HepG2 (cell line): ENCODE data around the gene GSTM2. TPM values are rescaled to one million over a fixed set of nuclear protein-coding genes. Genes with fewer than 3 reads are reported as not detected.

Source experiments
- ATAC-seq: fragments of 200-7000 bp; cut with Tn5 transposase; 3 replicates; pipeline ENCODE4 v1.9.1; 2020; ENCODE audit warnings: mild to moderate bottlenecking, moderate library complexity
- BruUV-seq: library from RNA; stranded (reverse); fragments of 400-500 nt; replicated peaks from 2 replicates; lab custom pipeline; 2021; lab: Mats Ljungman, UMichigan
- CTCF ChIA-PET: fragments of 300-600 bp; formaldehyde crosslinking; extraction: SDS; loops from one replicate; lab custom pipeline; 2021; ENCODE audit warnings: low total read pairs, inconsistent platforms, low intra/inter-chr PET ratio; lab: Yijun Ruan, JAX
- POLR2A ChIA-PET: fragments of 350-600 bp; sonication (Branson Sonifier 250); formaldehyde crosslinking; loops from one replicate; lab custom pipeline; 2020; ENCODE audit warnings: antibody characterized with exemption, inconsistent platforms; lab: Yijun Ruan, JAX
- DNase-seq: peaks from one replicate; pipeline ENCODE4 v3.0.0-alpha.2; 2015; ENCODE audit warnings: low spot score
- FAIRE-seq: peaks from 3 replicates; lab custom pipeline; 2011; peaks lifted over from hg19 to GRCh38; lab: Jason Lieb, UNC
- H2AFZ ChIP-seq: one replicate; pipeline ENCODE4 v1.6.1; 2011; ENCODE audit warnings: low read length, inconsistent platforms
- H3K27ac ChIP-seq: fragments of 300-600 bp; 3 replicates; pipeline ENCODE4 v1.8.0; 2011; ENCODE audit warnings: mixed run types, mild to moderate bottlenecking, mixed read lengths, low read length, inconsistent platforms; ENCODE audit not compliant: insufficient read depth; ENCODE audit errors: extremely low read length
- H3K27me3 ChIP-seq, 2 experiments: fragments of 200-600 bp in 1 of 2; 2 replicates in 1 of 2; 3 replicates in 1 of 2; pipeline versions ENCODE4 v1.6.0 to v1.8.0; 2011; ENCODE audit warnings: low read length in 2 of 2, mild to moderate bottlenecking in 2 of 2, moderate library complexity in 2 of 2, inconsistent platforms in 1 of 2; ENCODE audit not compliant: insufficient read depth in 2 of 2, control insufficient read depth in 1 of 2
- H3K36me3 ChIP-seq, 2 experiments: fragments of 200-600 bp in 1 of 2; replicated peaks in 1 of 2; 2 replicates in 1 of 2; 3 replicates in 1 of 2; pipeline versions ENCODE4 v1.5.1 to v1.8.0; 2011; ENCODE audit warnings: low read length in 2 of 2, inconsistent platforms in 1 of 2; ENCODE audit not compliant: insufficient read depth in 2 of 2, control insufficient read depth in 1 of 2
- H3K4me1 ChIP-seq: 2 replicates; pipeline ENCODE4 v1.5.1; 2012; ENCODE audit warnings: low read length, inconsistent platforms; ENCODE audit not compliant: insufficient read depth
- H3K4me2 ChIP-seq: 2 replicates; pipeline ENCODE4 v1.6.0; 2011; ENCODE audit warnings: low read depth, low read length, inconsistent platforms
- H3K4me3 ChIP-seq, 3 experiments: fragments of 200-600 bp in 1 of 3; sonication (generic), shearing (Covaris generic) in 1 of 3; replicated peaks in 1 of 3; 2 replicates each; pipeline ENCODE4 v1.5.1; 2011 to 2016; ENCODE audit warnings: low read length in 3 of 3, inconsistent platforms in 2 of 3, low read depth in 2 of 3, mild to moderate bottlenecking in 2 of 3, control low read depth in 1 of 3, mixed read lengths in 1 of 3; ENCODE audit not compliant: insufficient read depth in 1 of 3
- H3K79me2 ChIP-seq: one replicate; pipeline ENCODE4 v1.6.1; 2011; ENCODE audit warnings: low read length, inconsistent platforms; ENCODE audit not compliant: insufficient read depth
- H3K9ac ChIP-seq: 2 replicates; pipeline ENCODE4 v1.6.0; 2011; ENCODE audit warnings: mild to moderate bottlenecking, low read depth, low read length, inconsistent platforms; ENCODE audit not compliant: insufficient read depth
- H3K9me3 ChIP-seq: 2 replicates; pipeline ENCODE4 v1.5.1; 2012; ENCODE audit warnings: mild to moderate bottlenecking, low read length
- H4K20me1 ChIP-seq: 2 replicates; pipeline ENCODE4 v1.6.0; 2011; ENCODE audit warnings: inconsistent platforms, mild to moderate bottlenecking, low read length, moderate library complexity; ENCODE audit not compliant: insufficient read depth
- ARID4A ChIP-seq: sonication (generic); formaldehyde crosslinking; IDR thresholded peaks from 2 replicates; pipeline ENCODE4 v1.5.0; 2020; ENCODE audit warnings: mild to moderate bottlenecking, missing genetic modification reagents, borderline replicate concordance
- ATF4 ChIP-seq, 2 experiments: fragments of 450-650 bp in 1 of 2; sonication (generic) in 1 of 2; formaldehyde crosslinking; IDR thresholded peaks; 2 replicates each; pipeline versions ENCODE4 v1.5.0 to v1.8.0; 2020 to 2022; ENCODE audit warnings: mild to moderate bottlenecking in 1 of 2, missing genetic modification reagents in 1 of 2
- DDIT3 ChIP-seq: sonication (generic); formaldehyde crosslinking; IDR thresholded peaks from 2 replicates; pipeline ENCODE4 v1.4.0; 2020; ENCODE audit warnings: mild to moderate bottlenecking, missing genetic modification reagents
- FOXM1 ChIP-seq: sonication (generic); formaldehyde crosslinking; IDR thresholded peaks from 2 replicates; pipeline ENCODE4 v1.5.0; 2020; ENCODE audit warnings: missing genetic modification reagents
- HNF4A ChIP-seq: sonication (generic); formaldehyde crosslinking; IDR thresholded peaks from 2 replicates; pipeline ENCODE4 v1.4.0; 2020; ENCODE audit warnings: missing genetic modification reagents
- HNF4G ChIP-seq, 2 experiments: sonication (generic) in 1 of 2; formaldehyde crosslinking in 1 of 2; IDR thresholded peaks; 2 replicates each; pipeline versions ENCODE4 v1.4.0 to v1.6.1; 2011 to 2020; ENCODE audit warnings: borderline replicate concordance in 2 of 2, low read depth in 2 of 2, mild to moderate bottlenecking in 2 of 2, low read length in 1 of 2, missing genetic modification reagents in 1 of 2, moderate library complexity in 1 of 2
- MAZ ChIP-seq, 2 experiments: sonication (generic) in 1 of 2; formaldehyde crosslinking in 1 of 2; IDR thresholded peaks; 2 replicates each; pipeline versions ENCODE4 v1.5.0 to v1.6.1; 2012 to 2020; ENCODE audit warnings: low read depth in 2 of 2, mild to moderate bottlenecking in 2 of 2, borderline replicate concordance in 1 of 2, improper control_type of control experiment in 1 of 2, low read length in 1 of 2, missing genetic modification reagents in 1 of 2, moderate library complexity in 1 of 2
- NAIF1 ChIP-seq: sonication (generic); formaldehyde crosslinking; IDR thresholded peaks from 2 replicates; pipeline ENCODE4 v1.5.0; 2020; ENCODE audit warnings: mild to moderate bottlenecking, missing genetic modification reagents, borderline replicate concordance
- SAP130 ChIP-seq: IDR thresholded peaks from 2 replicates; pipeline ENCODE4 v1.6.1; 2016; ENCODE audit warnings: low read depth
- SIX4 ChIP-seq: sonication (generic); formaldehyde crosslinking; IDR thresholded peaks from 2 replicates; pipeline ENCODE4 v1.4.0; 2020; ENCODE audit warnings: missing genetic modification reagents
- ZNF460 ChIP-seq: sonication (generic); formaldehyde crosslinking; IDR thresholded peaks from 2 replicates; pipeline ENCODE4 v1.5.1; 2020; ENCODE audit warnings: missing genetic modification reagents, mild to moderate bottlenecking, borderline replicate concordance
- ZNF563 ChIP-seq: sonication (generic); formaldehyde crosslinking; IDR thresholded peaks from 2 replicates; pipeline ENCODE4 v1.8.0; 2022; ENCODE audit warnings: mild to moderate bottlenecking, moderate library complexity, missing genetic modification reagents
- ZNF570 ChIP-seq: sonication (generic); formaldehyde crosslinking; IDR thresholded peaks from 2 replicates; pipeline ENCODE4 v1.4.0; 2020; ENCODE audit warnings: mild to moderate bottlenecking, missing genetic modification reagents, borderline replicate concordance
- ZNF674 ChIP-seq: sonication (generic); formaldehyde crosslinking; IDR thresholded peaks from 2 replicates; pipeline ENCODE4 v1.5.0; 2020; ENCODE audit warnings: low read depth, mild to moderate bottlenecking, missing genetic modification reagents
- ZNF740 ChIP-seq: sonication (generic); formaldehyde crosslinking; IDR thresholded peaks from 2 replicates; pipeline ENCODE4 v1.4.0; 2020; ENCODE audit warnings: missing genetic modification reagents
- WGBS: methylation state at CpG from one replicate; pipeline ENCODE4 v1.1.6; 2017; ENCODE audit warnings: low lambda C conversion rate; 5-methylcytosine and 5-hydroxymethylcytosine counted together
- in situ Hi-C: cut with HindIII; loops from 2 replicates; pipeline ENCODE4 v1.10.0; 2017; ENCODE audit warnings: low pct_unique_long_range_greater_than_20kb; ENCODE audit not compliant: extremely low pct_ligation_motif_present
- intact Hi-C: fragments of 100-400 bp; cut with micrococcal nuclease; formaldehyde crosslinking; loops from one replicate; pipeline ENCODE4 v1.10.0; 2022; ENCODE audit not compliant: unreplicated experiment
- polyA plus RNA-seq, 8 experiments: library from polyadenylated mRNA; depleted of rRNA in 3 of 8; stranded (reverse) in 7 of 8; unstranded in 1 of 8; fragments of >200 nt; fragmentation: Illumina TruSeq in 4 of 8; extraction: Trizol in 4 of 8; gene quantifications; 2 replicates each; pipeline versions ENCODE4 v1.2.1 to v1.2.3, GENCODE V29; 2011 to 2016; ENCODE audit warnings: low read depth in 4 of 8, missing spikeins in 1 of 8, mixed read lengths in 1 of 8; ENCODE audit not compliant: insufficient read depth in 1 of 8
- total RNA-seq, 5 experiments: library from RNA; depleted of rRNA; stranded (reverse); fragments of >200 nt; fragmentation: Illumina TruSeq; extraction: Trizol; gene quantifications; 2 replicates each; pipeline ENCODE4 v1.2.3, GENCODE V29; 2016; ENCODE audit warnings: low read depth in 1 of 5

The GSTM2 gene
- total and polyA plus RNA-seq, 2 of the 13 experiments (the other 11 are each of a cell fraction or from before 2014, with no cell fraction given) = 7.0 to 15.0 TPM

GRCh38 chr1:109618661-109619575 is 48.9 kb upstream of the GSTM2 start:
- DNase-seq = peak; percentile 51
- TF ChIP-seq HNF4A (CRISPR knock-in tag) (peak; percentile 91), FOXM1 (no peak), ZNF563 (CRISPR knock-in tag) (no peak), ZNF740 (CRISPR knock-in tag) (no peak), HNF4G (IDR thresholded peaks at IDR 0.05; ENCODE audit: borderline replicate concordance, low read depth, low read length) (peak; percentile 48; the same call in 1 of the 2 replicates), HNF4G (CRISPR knock-in tag; IDR thresholded peaks at IDR 0.05; ENCODE audit: borderline replicate concordance, low read depth) (no peak; the same call in 1 of the 2 replicates), NAIF1 (CRISPR knock-in tag) (no peak), ATF4 (CRISPR knock-in tag; IDR thresholded peaks at IDR 0.05) (no peak), MAZ (IDR thresholded peaks at IDR 0.05; ENCODE audit: borderline replicate concordance, low read depth, low read length) (no peak), MAZ (CRISPR knock-in tag; IDR thresholded peaks at IDR 0.05; ENCODE audit: low read depth) (peak; percentile 41; the same call in 1 of the 2 replicates), ZNF674 (CRISPR knock-in tag) (no peak), ZNF570 (CRISPR knock-in tag) (no peak), ZNF460 (CRISPR knock-in tag) (no peak; the same call in 1 of the 2 replicates), SAP130 (peak; percentile 56), ARID4A (CRISPR knock-in tag) (no peak; the same call in 1 of the 2 replicates), SIX4 (CRISPR knock-in tag) (no peak; the same call in 1 of the 2 replicates), DDIT3 (CRISPR knock-in tag) (no peak)

More at GRCh38 chr1:109618661-109619575, 48.9 kb upstream of the GSTM2 start:
- BruUV-seq = TSS peak; percentile 90
- in situ Hi-C loops (no loop called here), intact Hi-C loops (loop anchor here (1.0 kb wide), 1 partner anchor 71 kb away; the partner anchor contains the start of gene GNAI3)
- FAIRE-seq = peak; percentile 93
- peaks cover 30% of the 10 kb centered on the region for H4K20me1 ChIP-seq
- H2AFZ ChIP-seq = peak overlapping the region; percentile 39
- peaks cover 76% of the 10 kb centered on the region for H3K4me1 ChIP-seq
- ChIA-PET CTCF (no interaction called here), POLR2A (interaction anchor here (0.8 to 2.7 kb wide), 5 partner anchors 11 to 72 kb away, joined by 4 to 36 read pairs (median 11); partner anchors contain the start of gene GNAI3)
- no peaks in the 10 kb centered on the region; a peak in 1 of 5 replicates for H3K27me3 ChIP-seq
- peaks cover 0 to 7% of the 10 kb centered on the region in 2 experiments; a peak in 2 of 5 replicates for H3K36me3 ChIP-seq
- peak overlapping the region; percentile 92 for H3K27ac ChIP-seq
- H3K4me2 ChIP-seq = peak overlapping the region; percentile 92
- no peaks in the 10 kb centered on the region for H3K9me3 ChIP-seq
- H3K4me3 ChIP-seq = peak overlapping the region; percentile 71 to 89 (median 80)
- no peak; the same call in 2 of the 3 replicates for ATAC-seq
- peak overlapping the region; percentile 87 for H3K9ac ChIP-seq
- WGBS = 2% methylated on average over 9 of the region's 9 CpGs
- H3K79me2 ChIP-seq = peaks cover 45% of the 10 kb centered on the region
